Measurements from ENCODE around the gene TMEM269.

Gene TMEM269

GRCh38 chr1:42830631-42831030, 45.8 kb downstream of the TMEM269 start:
- POLR2A ChIA-PET (ENCODE audit: low non-redundant PET), result no interaction called here
- DNase-seq (ENCODE audit: low spot score), result no peak
- CTCF ChIA-PET, result interaction anchor here (0.6 kb wide), 1 partner anchor 51 kb away, joined by 4 read pairs; no protein-coding TSS in a partner anchor
- TF ChIP-seq CTCF (conservative IDR thresholded peaks at IDR 0.05; ENCODE audit: low read depth), result no peak
- no peak overlapping the region for H3K27ac ChIP-seq

- ChIA-PET CTCF (interaction anchor here (0.6 kb wide), 3 partner anchors 13 to 1217 kb away, joined by 4 to 5 read pairs (median 5); no protein-coding TSS in a partner anchor), POLR2A (ENCODE audit: low non-redundant PET) (no interaction called here)
- no peak for DNase-seq (ENCODE audit: low spot score)
- no peak for TF ChIP-seq CTCF (conservative IDR thresholded peaks at IDR 0.05; ENCODE audit: low read depth)
- no peak overlapping the region for H3K27ac ChIP-seq
Measured at GRCh38 chr1:42831273-42831672, 46.5 kb downstream of the TMEM269 start.

- ChIA-PET CTCF (no interaction called here), POLR2A (ENCODE audit: low non-redundant PET) (no interaction called here)
- no peak for DNase-seq (ENCODE audit: low spot score)
- no peak overlapping the region for H3K27ac ChIP-seq
- TF ChIP-seq CTCF (conservative IDR thresholded peaks at IDR 0.05; ENCODE audit: low read depth), result no peak
Measured at GRCh38 chr1:42832641-42833240, 48.0 kb downstream of the TMEM269 start.

- TF ChIP-seq CTCF (conservative IDR thresholded peaks at IDR 0.05; ENCODE audit: low read depth), result no peak
- H3K27ac ChIP-seq, result no peak overlapping the region
- no peak for DNase-seq (ENCODE audit: low spot score)
- ChIA-PET CTCF (no interaction called here), POLR2A (ENCODE audit: low non-redundant PET) (interaction anchor here (0.6 kb wide), 1 partner anchor 9 kb away, joined by 4 read pairs; no protein-coding TSS in a partner anchor)
Measured at GRCh38 chr1:42833981-42834380, 49.2 kb downstream of the TMEM269 start.

GRCh38 chr1:42834803-42835202, 50.0 kb downstream of the TMEM269 start:
- TF ChIP-seq CTCF (conservative IDR thresholded peaks at IDR 0.05; ENCODE audit: low read depth), result no peak
- ChIA-PET CTCF (interaction anchor here (0.9 kb wide), 1 partner anchor 9 kb away, joined by 3 read pairs; no protein-coding TSS in a partner anchor), POLR2A (ENCODE audit: low non-redundant PET) (no interaction called here)
- no peak for DNase-seq (ENCODE audit: low spot score)
- no peak overlapping the region for H3K27ac ChIP-seq

GRCh38 chr1:42835422-42835821, 50.6 kb downstream of the TMEM269 start:
- DNase-seq (ENCODE audit: low spot score), result no peak
- POLR2A ChIA-PET (ENCODE audit: low non-redundant PET), result no interaction called here
- CTCF ChIA-PET, result interaction anchor here (0.9 kb wide), 1 partner anchor 9 kb away, joined by 3 read pairs; no protein-coding TSS in a partner anchor
- H3K27ac ChIP-seq, result no peak overlapping the region
- no peak for TF ChIP-seq CTCF (conservative IDR thresholded peaks at IDR 0.05; ENCODE audit: low read depth)

Measured in RWPE1 (cell line).